ENCODE data around the gene ARAP1.

ARAP1 gene

GRCh38 chr11:72741849-72742512 lies 10.2 kb downstream of the ARAP1 start:
- DNase-seq: no peak

GRCh38 chr11:72741429-72741833 lies 10.8 kb downstream of the ARAP1 start:
- DNase-seq: no peak

GRCh38 chr11:72740562-72741428 lies 11.4 kb downstream of the ARAP1 start:
- no peak for DNase-seq

GRCh38 chr11:72740060-72740424 lies 12.2 kb downstream of the ARAP1 start:
- no peak for DNase-seq

GRCh38 chr11:72739240-72740059 lies 12.8 kb downstream of the ARAP1 start:
- DNase-seq: no peak

GRCh38 chr11:72738199-72739141 lies 13.7 kb downstream of the ARAP1 start:
- DNase-seq: no peak

GRCh38 chr11:72737336-72737735 lies 14.9 kb downstream of the ARAP1 start:
- no peak for DNase-seq

- no peak for DNase-seq
Measured at GRCh38 chr11:72736452-72737069, 15.6 kb downstream of the ARAP1 start.

GRCh38 chr11:72735495-72736027 lies 16.6 kb downstream of the ARAP1 start:
- no peak for DNase-seq

- no peak for DNase-seq
Measured at GRCh38 chr11:72732329-72732728, 19.9 kb downstream of the ARAP1 start.

- DNase-seq: no peak
Measured at GRCh38 chr11:72730737-72731136, 21.5 kb downstream of the ARAP1 start.

- DNase-seq: no peak
Measured at GRCh38 chr11:72730243-72730642, 22.0 kb downstream of the ARAP1 start.

GRCh38 chr11:72727521-72727920 lies 24.7 kb downstream of the ARAP1 start:
- DNase-seq: no peak

GRCh38 chr11:72726266-72727220 lies 25.7 kb downstream of the ARAP1 start:
- DNase-seq: no peak

GRCh38 chr11:72725724-72726028 lies 26.5 kb downstream of the ARAP1 start:
- no peak for DNase-seq

- DNase-seq: peak; percentile 14
Measured at GRCh38 chr11:72724851-72725723, 27.1 kb downstream of the ARAP1 start.

GRCh38 chr11:72724021-72724551 lies 28.1 kb downstream of the ARAP1 start:
- no peak for DNase-seq

- DNase-seq: no peak
Measured at GRCh38 chr11:72723508-72723907, 28.7 kb downstream of the ARAP1 start.

GRCh38 chr11:72722050-72722748 lies 30.0 kb downstream of the ARAP1 start:
- DNase-seq: peak; percentile 93
